Mucosa of gallbladder (tissue), 1 donor: ENCODE results near the gene DHRS13. TPM values are rescaled to one million over a fixed set of nuclear protein-coding genes. Genes with fewer than 3 reads are reported as not detected.
A peak's percentile ranks its signal among the peaks of the same experiment; 100 is the strongest.

Source experiments
- DNase-seq: peaks from one replicate; pipeline ENCODE4 v3.0.0-alpha.2; 2020; ENCODE audit warnings: low spot score
- total RNA-seq: library from RNA; stranded (reverse); gene quantifications from one replicate; pipeline ENCODE4 v1.2.1, GENCODE V29; 2021
- donor health status: DM: no; HTN: no; CAD: no.

Gene DHRS13
- 10.9 TPM for total RNA-seq

GRCh38 chr17:28902819-28903545, at the start of gene DHRS13:
DHRS13 (minus strand) TSS chr17:28903079; CDS start chr17:28902944, 135 bp downstream.
- peak; percentile 90 for DNase-seq

- DNase-seq, result peak; percentile 99
These were observed 49.4 kb upstream of the DHRS13 start for GRCh38 chr17:28951991-28952975.

GRCh38 chr17:28951428-28951990, 48.6 kb upstream of the DHRS13 start, which contains the start of gene PHF12:
PHF12 (minus strand) TSS chr17:28951518; CDS start chr17:28950960, 558 bp downstream.
- peak; percentile 100 for DNase-seq

- DNase-seq, result no peak
These were observed 48.0 kb upstream of the DHRS13 start for GRCh38 chr17:28950752-28951427.

GRCh38 chr17:28950017-28950751, 47.3 kb upstream of the DHRS13 start:
- DNase-seq, result peak; percentile 45

- DNase-seq, result peak; percentile 45
These were observed 46.5 kb upstream of the DHRS13 start for GRCh38 chr17:28949185-28950016.

- DNase-seq, result peak; percentile 32
These were observed 46.0 kb upstream of the DHRS13 start for GRCh38 chr17:28948873-28949184.

- DNase-seq, result no peak
These were observed 45.5 kb upstream of the DHRS13 start for GRCh38 chr17:28948342-28948741.

GRCh38 chr17:28947639-28948038, 44.8 kb upstream of the DHRS13 start:
- DNase-seq, result no peak

- DNase-seq, result no peak
These were observed 43.4 kb upstream of the DHRS13 start for GRCh38 chr17:28946239-28946638.

- DNase-seq, result no peak
These were observed 42.2 kb upstream of the DHRS13 start for GRCh38 chr17:28944862-28945741.

- no peak for DNase-seq
These were observed 41.5 kb upstream of the DHRS13 start for GRCh38 chr17:28944343-28944742.

- DNase-seq, result no peak
These were observed 40.0 kb upstream of the DHRS13 start for GRCh38 chr17:28942925-28943324.

- no peak for DNase-seq
These were observed 38.4 kb upstream of the DHRS13 start for GRCh38 chr17:28941251-28941650.

GRCh38 chr17:28940675-28941074, 37.8 kb upstream of the DHRS13 start:
- DNase-seq, result no peak

- no peak for DNase-seq
These were observed 37.3 kb upstream of the DHRS13 start for GRCh38 chr17:28940142-28940541.

- no peak for DNase-seq
These were observed 35.7 kb upstream of the DHRS13 start for GRCh38 chr17:28938552-28938951.

GRCh38 chr17:28937044-28937729, 34.3 kb upstream of the DHRS13 start:
- no peak for DNase-seq
